ENCODE data around the gene HSBP1L1.

HSBP1L1 gene

DNA sequence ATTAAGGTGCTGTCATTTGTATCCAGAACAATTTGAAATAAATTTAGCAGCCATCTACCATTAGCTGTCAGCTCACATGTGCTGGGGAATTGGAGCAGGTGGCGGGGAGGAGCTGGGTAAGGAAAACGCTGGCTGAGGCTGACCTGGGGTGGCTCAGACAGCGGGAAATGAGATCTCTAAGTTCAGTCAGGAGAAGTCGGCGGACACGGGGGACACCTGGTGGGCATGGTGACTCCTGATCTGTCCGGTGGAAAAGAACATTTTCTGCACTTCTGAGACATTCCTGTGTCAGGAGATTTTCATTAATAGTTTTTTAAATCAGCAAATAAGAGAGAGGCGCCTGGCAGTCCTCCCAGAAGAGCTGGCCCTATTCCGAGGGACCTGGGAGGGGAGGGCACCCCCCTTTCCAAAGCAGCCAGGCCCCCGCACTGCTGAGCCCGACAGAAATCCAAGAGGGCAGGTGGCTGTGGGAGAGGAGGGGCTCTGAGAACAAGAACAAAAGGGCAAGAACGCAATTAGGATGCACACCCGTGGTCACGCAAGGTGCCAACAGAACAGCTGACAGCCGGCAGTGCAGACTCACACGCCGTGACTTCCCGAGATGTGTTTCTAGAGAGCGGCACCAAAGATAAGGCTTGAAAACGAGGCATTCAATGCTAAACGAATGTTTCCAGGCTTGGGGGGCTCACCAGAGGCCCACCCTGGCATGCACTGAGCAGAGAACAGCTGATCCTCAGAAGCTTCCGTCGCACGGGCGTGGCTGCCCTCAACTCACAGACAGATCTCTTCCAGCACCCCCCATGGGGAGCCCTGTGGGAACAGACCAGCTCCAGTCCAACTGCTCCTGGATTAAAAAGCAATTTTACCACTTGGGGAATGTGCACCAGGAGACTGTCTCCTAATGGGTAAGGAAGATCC, 39.4 kb upstream of the HSBP1L1 start:
- Mint-ChIP-seq H3K27me3 (no peaks in the 10 kb centered on the region), H3K36me3 (ENCODE audit: low read depth) (peaks cover 35% of the 10 kb centered on the region), H3K27ac (no peak overlapping the region), H3K4me1 (no peaks in the 10 kb centered on the region), H3K9me3 (peaks cover 14% of the 10 kb centered on the region), H3K4me3 (no peak overlapping the region)
- DNase-seq (no peak), ATAC-seq (no peak)

DNA sequence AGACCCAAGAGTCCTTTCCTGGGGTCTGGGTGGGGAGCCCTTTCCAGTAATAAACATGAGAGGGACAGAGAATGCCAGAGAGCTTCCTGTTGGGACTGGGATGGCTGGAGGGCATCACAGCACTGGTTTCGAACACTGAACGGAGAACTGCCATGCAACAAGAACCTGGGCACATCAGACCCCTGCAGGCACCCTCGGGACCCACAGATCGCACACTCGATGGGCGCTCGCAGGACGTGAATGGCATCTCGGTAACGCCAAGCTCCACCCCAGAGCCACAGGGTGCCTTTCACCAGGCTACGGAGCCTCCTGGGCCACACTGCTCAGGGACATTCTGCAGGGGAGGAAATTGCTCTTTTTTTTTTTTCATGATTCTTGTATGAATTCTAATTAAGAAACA, 38.1 kb upstream of the HSBP1L1 start:
- no peak overlapping the region for H3K27ac Mint-ChIP-seq
- H3K36me3 Mint-ChIP-seq (ENCODE audit: low read depth) = peaks cover 42% of the 10 kb centered on the region
- H3K4me3 Mint-ChIP-seq = no peak overlapping the region
- no peak for ATAC-seq
- no peaks in the 10 kb centered on the region for H3K4me1 Mint-ChIP-seq
- no peaks in the 10 kb centered on the region for H3K27me3 Mint-ChIP-seq
- H3K9me3 Mint-ChIP-seq = peaks cover 18% of the 10 kb centered on the region
- no peak for DNase-seq

DNA sequence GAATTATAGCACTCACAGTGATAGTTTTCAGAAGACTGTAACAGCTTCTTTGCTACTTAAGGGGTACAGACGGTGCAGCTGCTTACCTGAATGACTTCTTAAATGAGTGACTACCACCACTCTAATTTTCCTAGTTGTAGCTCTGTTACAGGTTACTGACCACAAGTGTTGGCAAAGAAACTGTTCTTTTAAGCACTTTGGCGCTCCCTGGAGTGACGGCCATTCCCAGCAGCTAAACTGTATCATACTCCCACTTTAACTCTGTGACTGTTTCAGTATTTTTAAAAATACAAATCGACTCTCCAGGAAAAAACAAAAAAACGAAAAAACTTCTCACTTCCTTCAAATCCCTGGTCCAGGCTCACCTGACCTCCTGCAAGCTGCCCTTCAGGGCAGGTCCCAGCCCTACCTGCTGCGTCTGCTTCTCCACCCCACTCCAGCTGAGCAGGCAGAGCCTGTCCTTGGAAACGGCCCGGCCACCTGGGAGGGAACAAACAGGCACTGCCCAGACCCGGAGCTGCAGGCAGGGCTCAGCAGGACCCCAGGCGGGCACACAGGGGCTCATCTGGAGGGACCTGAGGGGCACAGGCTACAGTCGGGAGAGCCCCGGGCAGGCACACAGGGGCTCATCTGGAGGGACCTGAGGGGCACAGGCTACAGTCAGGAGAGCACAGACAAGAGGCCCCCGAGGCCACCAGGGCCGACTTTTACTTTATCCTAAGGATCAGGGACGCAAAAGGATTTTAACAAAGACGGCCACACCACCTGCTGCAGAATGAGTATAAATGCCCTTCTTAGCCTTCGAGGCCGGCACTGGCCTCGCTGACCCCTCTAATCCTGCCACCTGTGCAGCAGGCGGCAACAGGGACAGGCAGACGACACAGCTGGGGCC, 37.5 kb upstream of the HSBP1L1 start:
- no peaks in the 10 kb centered on the region for H3K27me3 Mint-ChIP-seq
- no peak overlapping the region for H3K27ac Mint-ChIP-seq
- H3K4me3 Mint-ChIP-seq = no peak overlapping the region
- H3K4me1 Mint-ChIP-seq = no peaks in the 10 kb centered on the region
- H3K9me3 Mint-ChIP-seq = peaks cover 22% of the 10 kb centered on the region
- ATAC-seq (no peak), DNase-seq (no peak)
- peaks cover 43% of the 10 kb centered on the region for H3K36me3 Mint-ChIP-seq (ENCODE audit: low read depth)

- H3K4me1 Mint-ChIP-seq = no peaks in the 10 kb centered on the region
- no peak overlapping the region for H3K4me3 Mint-ChIP-seq
- H3K27ac Mint-ChIP-seq = no peak overlapping the region
- peaks cover 52% of the 10 kb centered on the region for H3K36me3 Mint-ChIP-seq (ENCODE audit: low read depth)
- H3K27me3 Mint-ChIP-seq = no peaks in the 10 kb centered on the region
- no peak for ATAC-seq
- peaks cover 31% of the 10 kb centered on the region for H3K9me3 Mint-ChIP-seq
- no peak for DNase-seq
Measured at GRCh38 chr18:79927607-79928562, 36.6 kb upstream of the HSBP1L1 start.

DNA sequence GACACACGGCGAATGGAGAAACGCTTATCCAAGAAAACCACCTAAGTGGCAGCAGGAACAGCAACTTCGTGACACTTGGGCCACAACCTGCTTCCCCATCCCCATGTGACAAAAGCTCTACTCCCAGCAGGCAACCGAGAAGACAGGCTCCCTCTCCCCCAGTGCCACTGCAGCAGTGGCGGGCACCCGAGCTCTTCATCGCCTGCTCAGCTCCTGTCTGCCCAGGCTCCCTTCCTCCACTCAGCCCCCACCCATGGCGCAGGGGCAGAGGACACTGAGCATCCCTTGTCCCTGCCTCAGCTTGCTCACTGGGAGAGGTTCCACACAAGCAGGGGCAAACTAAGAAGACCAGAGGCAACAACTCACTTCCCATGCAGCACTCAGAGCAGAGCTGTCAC, 35.9 kb upstream of the HSBP1L1 start:
- peaks cover 38% of the 10 kb centered on the region for H3K9me3 Mint-ChIP-seq
- H3K4me1 Mint-ChIP-seq = no peaks in the 10 kb centered on the region
- H3K27ac Mint-ChIP-seq = no peak overlapping the region
- no peak for ATAC-seq
- H3K36me3 Mint-ChIP-seq (ENCODE audit: low read depth) = peaks cover 55% of the 10 kb centered on the region
- no peak overlapping the region for H3K4me3 Mint-ChIP-seq
- no peaks in the 10 kb centered on the region for H3K27me3 Mint-ChIP-seq
- DNase-seq = no peak

DNA sequence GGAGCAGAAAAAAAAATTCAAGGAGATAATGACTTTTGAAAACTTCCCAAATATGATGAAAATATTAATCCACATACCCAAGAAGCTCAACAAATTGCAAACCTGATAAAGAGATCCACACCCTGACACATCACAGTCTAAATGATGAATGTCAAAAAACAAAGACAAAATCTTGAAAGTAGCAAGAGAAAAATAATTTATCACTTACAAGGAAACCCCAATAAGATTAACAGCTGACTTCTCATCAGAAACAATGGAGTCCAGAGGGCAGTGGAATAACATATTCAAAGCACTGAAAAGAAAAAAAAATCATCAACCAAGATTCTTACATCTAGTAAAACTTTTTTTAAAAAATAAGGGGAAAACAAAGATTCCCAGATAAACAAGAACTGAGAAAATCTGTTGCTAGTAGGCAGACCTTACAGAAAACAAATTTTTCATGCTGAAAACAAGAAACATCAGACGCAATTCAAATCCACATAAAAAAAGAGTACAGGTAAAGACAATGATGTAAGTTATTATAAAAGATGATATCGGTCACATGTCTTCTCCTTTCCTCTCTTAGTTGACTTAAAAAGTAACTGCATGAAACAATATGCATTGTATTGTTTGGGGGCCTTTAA, 34.3 kb upstream of the HSBP1L1 start:
- peaks cover 64% of the 10 kb centered on the region for H3K36me3 Mint-ChIP-seq (ENCODE audit: low read depth)
- no peak overlapping the region for H3K4me3 Mint-ChIP-seq
- no peaks in the 10 kb centered on the region for H3K4me1 Mint-ChIP-seq
- ATAC-seq (no peak), DNase-seq (no peak)
- H3K27ac Mint-ChIP-seq = no peak overlapping the region
- H3K27me3 Mint-ChIP-seq = no peaks in the 10 kb centered on the region
- peaks cover 46% of the 10 kb centered on the region for H3K9me3 Mint-ChIP-seq

- Mint-ChIP-seq H3K27me3 (no peaks in the 10 kb centered on the region), H3K4me1 (no peaks in the 10 kb centered on the region), H3K9me3 (peaks cover 55% of the 10 kb centered on the region), H3K27ac (no peak overlapping the region), H3K4me3 (no peak overlapping the region), H3K36me3 (ENCODE audit: low read depth) (peaks cover 77% of the 10 kb centered on the region)
- DNase-seq (no peak), ATAC-seq (no peak)
Measured at GRCh38 chr18:79931475-79931874, 33.0 kb upstream of the HSBP1L1 start.

GRCh38 chr18:79932907-79933306, 31.5 kb upstream of the HSBP1L1 start:
- peaks cover 89% of the 10 kb centered on the region for H3K36me3 Mint-ChIP-seq (ENCODE audit: low read depth)
- no peaks in the 10 kb centered on the region for H3K27me3 Mint-ChIP-seq
- no peak overlapping the region for H3K4me3 Mint-ChIP-seq
- DNase-seq = no peak
- peaks cover 55% of the 10 kb centered on the region for H3K9me3 Mint-ChIP-seq
- H3K27ac Mint-ChIP-seq = no peak overlapping the region
- no peaks in the 10 kb centered on the region for H3K4me1 Mint-ChIP-seq
- ATAC-seq = no peak

DNA sequence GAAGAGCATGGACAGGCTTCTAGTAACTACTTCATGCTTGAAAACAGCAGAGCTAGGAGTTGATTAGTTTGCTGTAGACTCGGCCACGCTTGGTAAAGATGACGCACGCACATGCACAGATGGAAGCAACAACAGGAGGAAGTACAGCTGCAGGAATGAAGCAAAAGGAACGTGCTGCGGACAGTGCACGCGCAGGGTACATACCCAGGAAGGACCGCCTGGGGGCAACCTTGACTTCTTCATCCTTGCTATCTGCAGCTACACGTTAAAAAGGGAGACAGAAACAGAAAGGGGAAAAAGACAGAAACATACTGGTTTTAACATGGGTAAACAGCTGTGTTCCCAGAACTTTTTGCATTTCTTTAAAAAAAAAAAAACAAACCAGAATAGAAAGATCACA, 30.7 kb upstream of the HSBP1L1 start:
- H3K36me3 Mint-ChIP-seq (ENCODE audit: low read depth) = peaks cover 86% of the 10 kb centered on the region
- no peak overlapping the region for H3K4me3 Mint-ChIP-seq
- no peaks in the 10 kb centered on the region for H3K27me3 Mint-ChIP-seq
- no peak for DNase-seq
- peaks cover 55% of the 10 kb centered on the region for H3K9me3 Mint-ChIP-seq
- ATAC-seq = no peak
- H3K4me1 Mint-ChIP-seq = no peaks in the 10 kb centered on the region
- no peak overlapping the region for H3K27ac Mint-ChIP-seq

DNA sequence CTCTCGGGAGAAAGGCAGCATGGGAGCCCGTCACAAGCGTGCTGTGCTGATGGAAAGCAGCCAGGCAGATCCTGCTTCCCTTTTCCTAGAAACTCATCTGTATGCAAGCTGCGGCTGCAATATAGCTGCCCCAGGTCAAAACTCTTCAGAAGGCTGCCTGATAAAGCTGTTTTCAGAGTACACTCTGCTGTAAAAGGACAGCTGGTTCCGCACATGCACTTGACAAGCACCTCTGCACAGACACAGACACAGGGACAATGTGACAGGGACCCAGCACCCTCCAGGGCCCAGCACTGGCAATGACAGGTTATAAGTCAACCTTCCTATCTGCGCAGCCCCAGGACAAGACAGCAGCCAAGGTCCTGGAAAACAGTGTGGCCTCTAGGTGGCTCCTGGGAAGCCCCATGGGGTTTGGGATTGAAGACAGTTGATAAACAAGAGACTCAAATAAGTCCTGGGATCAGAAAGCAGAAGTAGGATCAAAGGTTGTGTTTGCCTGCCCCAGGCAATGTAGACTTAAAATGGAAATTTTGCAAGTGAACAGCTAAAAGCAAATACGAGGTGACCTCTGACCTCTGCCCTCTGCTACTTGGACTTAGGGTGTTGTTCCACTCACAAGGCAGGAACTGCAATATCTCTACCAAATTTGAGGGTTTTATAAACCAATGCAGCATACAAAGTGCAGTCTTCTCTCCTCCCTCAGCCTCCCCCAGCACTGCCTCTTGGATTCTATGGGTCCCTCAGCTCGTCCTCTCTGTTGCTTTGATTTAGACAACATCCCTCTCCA, 29.9 kb upstream of the HSBP1L1 start:
- Mint-ChIP-seq H3K27ac (no peak overlapping the region), H3K36me3 (ENCODE audit: low read depth) (peaks cover 84% of the 10 kb centered on the region), H3K9me3 (peaks cover 47% of the 10 kb centered on the region), H3K4me1 (no peaks in the 10 kb centered on the region), H3K27me3 (no peaks in the 10 kb centered on the region), H3K4me3 (no peak overlapping the region)
- ATAC-seq (no peak), DNase-seq (no peak)

DNA sequence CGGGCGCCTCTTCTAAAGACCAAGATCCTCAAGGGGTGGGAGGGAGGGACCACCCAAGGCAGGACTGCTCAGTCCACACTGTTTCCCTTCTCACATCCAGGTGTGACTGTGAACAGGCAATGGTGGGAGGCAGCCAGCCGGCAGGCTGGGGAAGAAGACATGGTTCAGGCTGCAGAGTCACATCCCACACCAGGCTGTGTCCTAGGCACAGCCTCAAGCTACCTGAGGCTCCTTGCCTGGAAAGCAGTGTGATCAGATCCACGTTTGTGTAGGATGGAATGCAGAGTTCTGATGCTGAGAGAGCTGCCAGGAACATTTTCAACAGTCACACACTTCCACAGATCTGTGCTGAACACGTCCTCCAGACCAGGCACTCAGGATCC, 29.4 kb upstream of the HSBP1L1 start:
- Mint-ChIP-seq H3K9me3 (peaks cover 41% of the 10 kb centered on the region), H3K27me3 (no peaks in the 10 kb centered on the region), H3K4me1 (no peaks in the 10 kb centered on the region), H3K36me3 (ENCODE audit: low read depth) (peaks cover 84% of the 10 kb centered on the region), H3K4me3 (no peak overlapping the region), H3K27ac (no peak overlapping the region)
- no peak for ATAC-seq
- DNase-seq = no peak

- H3K4me3 Mint-ChIP-seq = no peak overlapping the region
- H3K27ac Mint-ChIP-seq = no peak overlapping the region
- ATAC-seq (no peak), DNase-seq (no peak)
- peaks cover 39% of the 10 kb centered on the region for H3K9me3 Mint-ChIP-seq
- H3K36me3 Mint-ChIP-seq (ENCODE audit: low read depth) = peaks cover 81% of the 10 kb centered on the region
- no peaks in the 10 kb centered on the region for H3K27me3 Mint-ChIP-seq
- H3K4me1 Mint-ChIP-seq = no peaks in the 10 kb centered on the region
Measured at GRCh38 chr18:79935499-79935898, 28.9 kb upstream of the HSBP1L1 start.

DNA sequence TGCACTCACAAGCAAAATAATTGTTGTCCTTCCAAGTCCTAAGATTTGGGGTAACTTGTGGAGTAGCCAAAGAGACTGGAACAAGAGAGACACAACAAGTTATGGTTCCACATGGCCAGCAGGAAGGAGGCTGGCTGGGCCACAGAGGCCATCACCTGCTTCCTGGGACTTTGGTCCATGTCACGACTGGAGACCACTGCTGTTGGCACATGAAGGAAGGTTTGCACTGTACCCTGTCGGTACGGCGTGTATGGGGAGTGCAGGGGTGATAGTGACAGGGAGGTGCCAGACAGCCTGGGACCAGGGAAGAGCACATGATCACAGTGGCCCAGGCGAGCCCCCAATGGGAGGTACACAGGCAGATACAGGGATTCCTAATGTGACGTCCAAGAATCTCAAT, 28.5 kb upstream of the HSBP1L1 start:
- no peaks in the 10 kb centered on the region for H3K4me1 Mint-ChIP-seq
- no peaks in the 10 kb centered on the region for H3K27me3 Mint-ChIP-seq
- no peak for DNase-seq
- H3K4me3 Mint-ChIP-seq = no peak overlapping the region
- H3K9me3 Mint-ChIP-seq = peaks cover 39% of the 10 kb centered on the region
- peaks cover 81% of the 10 kb centered on the region for H3K36me3 Mint-ChIP-seq (ENCODE audit: low read depth)
- no peak for ATAC-seq
- no peak overlapping the region for H3K27ac Mint-ChIP-seq
